ENCODE measurements around the gene ZC3H12D.

Gene ZC3H12D

GRCh38 chr6:149439626-149440025 is 45.2 kb downstream of the ZC3H12D start:
- no peak for DNase-seq

- peak; percentile 16 for DNase-seq
Measured at GRCh38 chr6:149438855-149439254, 46.0 kb downstream of the ZC3H12D start.

DNA sequence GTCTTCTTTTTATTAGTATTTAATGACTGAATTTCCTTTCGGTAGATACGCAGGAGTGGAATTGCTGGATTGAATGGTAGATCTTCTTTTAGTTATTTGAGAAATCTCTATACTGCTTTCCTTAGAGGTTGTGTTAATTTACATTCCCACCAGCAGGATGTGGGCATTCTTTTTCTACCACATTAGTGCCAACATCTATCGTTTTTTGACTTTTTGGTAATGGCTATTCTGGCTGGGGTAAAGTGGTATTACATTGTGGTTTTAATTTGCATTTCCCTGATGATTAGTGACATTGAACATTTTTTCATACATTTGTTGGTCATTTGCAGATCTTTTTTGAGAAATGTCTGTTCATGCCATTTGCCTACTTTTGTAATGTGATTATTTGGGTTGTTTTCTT is 47.6 kb downstream of the ZC3H12D start:
- DNase-seq, result no peak

DNA sequence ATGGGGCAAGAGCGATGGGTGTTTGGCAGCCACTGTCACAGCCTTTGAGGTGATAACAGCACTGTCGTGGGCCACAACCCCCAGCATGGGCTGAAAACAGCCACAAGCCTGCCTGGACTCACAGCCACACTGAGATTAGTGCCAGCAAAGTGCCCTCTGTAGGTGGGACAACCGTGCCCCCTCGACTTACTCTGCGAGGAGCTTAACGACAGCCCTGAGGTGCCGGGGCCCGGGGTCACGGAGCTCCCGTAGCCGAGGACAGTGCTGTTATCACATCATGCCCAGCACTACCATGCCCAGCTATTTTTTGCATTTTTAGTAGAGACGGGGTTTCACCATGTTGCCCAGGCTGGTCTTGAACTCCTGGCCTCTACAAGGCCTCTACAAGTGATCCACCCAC is 48.2 kb downstream of the ZC3H12D start:
- DNase-seq, result no peak

- DNase-seq, result no peak
Measured at GRCh38 chr6:149435919-149436586, 48.8 kb downstream of the ZC3H12D start.

- DNase-seq, result no peak
Measured at GRCh38 chr6:149433881-149434280, 50.9 kb downstream of the ZC3H12D start.

GRCh38 chr6:149433405-149433804 is 51.4 kb downstream of the ZC3H12D start:
- no peak for DNase-seq

GRCh38 chr6:149431905-149432775 is 52.7 kb downstream of the ZC3H12D start:
- peak; percentile 70 for DNase-seq

DNA sequence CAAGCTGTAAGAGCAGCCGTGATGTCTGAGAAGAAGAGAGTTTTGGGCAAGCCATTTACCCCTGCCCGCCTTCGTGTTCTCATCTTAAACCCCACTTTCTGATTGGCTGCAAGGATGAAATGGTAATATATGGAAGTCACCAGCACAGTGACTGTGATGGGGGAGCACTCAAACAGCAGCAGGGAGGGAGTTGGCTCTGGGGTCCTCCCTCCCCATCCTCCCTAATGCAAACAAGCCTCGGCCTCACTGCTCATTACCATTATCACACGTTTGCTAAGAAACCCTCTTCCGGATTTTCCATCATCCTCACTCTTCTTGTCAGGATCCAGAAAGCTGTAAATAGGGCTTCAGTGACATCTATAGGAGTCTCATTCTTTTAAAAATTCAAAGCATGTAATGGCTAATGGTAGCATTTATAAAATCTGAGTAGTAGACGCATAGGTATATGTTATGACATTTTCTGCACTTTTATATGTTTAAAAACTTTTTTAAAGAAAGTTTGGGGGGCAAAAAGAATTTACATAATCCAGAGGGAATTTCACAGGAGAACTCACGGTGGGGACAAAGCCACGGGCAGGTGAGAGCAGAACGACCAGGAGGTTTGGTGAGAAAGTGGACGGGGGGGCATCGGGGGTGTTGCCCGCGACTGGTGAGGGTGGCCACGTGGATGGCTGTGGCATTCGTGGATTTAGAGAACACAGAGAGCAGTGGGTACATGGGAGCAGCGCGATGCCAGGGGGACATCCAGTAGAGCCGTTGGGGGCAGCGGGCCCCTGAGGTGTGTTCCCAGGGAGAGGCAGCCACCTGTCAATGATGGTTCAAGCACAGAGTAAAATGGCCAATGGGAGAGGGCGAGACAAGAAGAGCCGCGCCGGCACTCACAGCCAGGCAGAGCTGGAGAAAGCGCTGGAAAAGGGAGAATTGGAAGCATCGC is 55.1 kb downstream of the ZC3H12D start:
- DNase-seq, result no peak

DNA sequence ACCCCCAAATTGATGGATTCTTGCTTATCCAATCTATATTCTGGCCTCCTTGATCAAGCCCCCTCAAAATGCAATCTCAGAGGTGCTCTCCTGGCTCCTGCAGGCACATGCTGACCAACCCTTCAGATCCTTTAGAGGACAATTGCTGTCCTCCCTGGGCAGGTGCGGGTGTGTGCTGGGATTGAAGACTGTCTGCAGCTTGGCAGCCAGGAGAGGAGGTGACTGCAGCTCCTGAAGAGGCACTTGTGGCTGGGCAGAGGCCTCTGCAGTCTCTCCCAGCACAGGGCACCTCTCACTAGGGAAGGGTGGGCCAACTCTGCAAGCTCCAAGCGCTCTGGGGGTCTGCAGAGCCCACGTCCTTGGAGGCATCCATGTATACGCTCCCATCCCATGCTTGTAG is 56.2 kb downstream of the ZC3H12D start:
- no peak for DNase-seq

- no peak for DNase-seq
Measured at GRCh38 chr6:149425754-149426153, 59.1 kb downstream of the ZC3H12D start.

GRCh38 chr6:149425224-149425623 is 59.6 kb downstream of the ZC3H12D start:
- DNase-seq, result no peak

- no peak for DNase-seq
Measured at GRCh38 chr6:149423964-149424440, 60.8 kb downstream of the ZC3H12D start.

- no peak for DNase-seq
Measured at GRCh38 chr6:149422581-149422980, 62.2 kb downstream of the ZC3H12D start.

- no peak for DNase-seq
Measured at GRCh38 chr6:149421132-149421531, 63.7 kb downstream of the ZC3H12D start.

DNA sequence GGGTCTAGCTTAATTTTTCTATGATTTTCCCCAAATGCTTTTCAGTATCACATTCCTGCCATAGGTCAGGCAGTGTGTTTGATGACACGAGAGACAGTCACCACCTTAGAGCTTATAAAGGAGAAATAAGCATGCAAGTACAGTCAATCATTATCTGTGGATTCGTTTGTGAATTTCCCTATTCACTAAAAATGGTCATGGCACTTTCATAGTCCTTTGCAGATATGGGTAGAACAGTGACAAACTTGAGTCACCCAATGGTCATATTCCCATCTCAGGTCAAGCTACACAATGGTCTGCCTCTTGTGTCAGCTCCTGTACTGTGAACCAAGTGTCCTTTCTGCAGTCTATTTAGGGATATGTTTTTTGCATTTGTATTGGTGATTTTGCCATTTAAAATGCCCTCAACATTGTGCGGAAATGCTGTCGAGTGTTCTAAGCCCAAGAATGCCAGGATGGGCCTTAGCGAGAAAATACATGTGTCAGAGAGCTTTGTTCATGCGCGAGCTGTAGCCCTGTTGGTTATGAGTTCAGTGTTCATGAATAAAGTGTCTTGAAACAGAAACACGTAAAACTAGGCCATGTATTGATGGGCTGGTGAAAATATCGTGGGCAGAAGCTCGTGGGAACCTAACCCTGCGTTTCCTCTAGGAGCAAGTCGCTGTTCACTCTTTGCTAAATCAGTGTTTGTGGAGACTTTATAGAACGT is 65.0 kb downstream of the ZC3H12D start:
- no peak for DNase-seq

- no peak for DNase-seq
Measured at GRCh38 chr6:149414821-149415220, 70.0 kb downstream of the ZC3H12D start.

GRCh38 chr6:149414009-149414408 is 70.8 kb downstream of the ZC3H12D start:
- DNase-seq, result no peak

- DNase-seq, result peak; percentile 47
Measured at GRCh38 chr6:149410557-149410956, 74.3 kb downstream of the ZC3H12D start.

DNA sequence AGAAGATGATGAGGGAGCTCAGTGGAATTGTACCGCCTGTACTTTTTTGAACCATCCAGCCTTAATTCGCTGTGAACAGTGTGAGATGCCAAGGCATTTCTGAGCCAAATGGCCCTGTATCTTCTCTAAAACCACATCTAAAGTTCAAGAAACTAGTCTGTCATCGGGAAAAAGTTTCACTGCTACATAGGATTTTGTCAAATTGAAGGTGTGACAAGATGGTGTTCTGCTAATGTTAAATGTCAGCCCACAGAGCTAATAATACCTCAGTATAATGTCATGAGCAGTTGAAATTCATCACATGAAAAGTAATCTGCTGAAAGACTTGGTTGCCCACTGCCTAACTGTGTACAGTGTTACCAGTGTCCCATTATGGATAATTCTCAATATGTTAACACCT is 75.2 kb downstream of the ZC3H12D start:
- DNase-seq, result no peak

DNA sequence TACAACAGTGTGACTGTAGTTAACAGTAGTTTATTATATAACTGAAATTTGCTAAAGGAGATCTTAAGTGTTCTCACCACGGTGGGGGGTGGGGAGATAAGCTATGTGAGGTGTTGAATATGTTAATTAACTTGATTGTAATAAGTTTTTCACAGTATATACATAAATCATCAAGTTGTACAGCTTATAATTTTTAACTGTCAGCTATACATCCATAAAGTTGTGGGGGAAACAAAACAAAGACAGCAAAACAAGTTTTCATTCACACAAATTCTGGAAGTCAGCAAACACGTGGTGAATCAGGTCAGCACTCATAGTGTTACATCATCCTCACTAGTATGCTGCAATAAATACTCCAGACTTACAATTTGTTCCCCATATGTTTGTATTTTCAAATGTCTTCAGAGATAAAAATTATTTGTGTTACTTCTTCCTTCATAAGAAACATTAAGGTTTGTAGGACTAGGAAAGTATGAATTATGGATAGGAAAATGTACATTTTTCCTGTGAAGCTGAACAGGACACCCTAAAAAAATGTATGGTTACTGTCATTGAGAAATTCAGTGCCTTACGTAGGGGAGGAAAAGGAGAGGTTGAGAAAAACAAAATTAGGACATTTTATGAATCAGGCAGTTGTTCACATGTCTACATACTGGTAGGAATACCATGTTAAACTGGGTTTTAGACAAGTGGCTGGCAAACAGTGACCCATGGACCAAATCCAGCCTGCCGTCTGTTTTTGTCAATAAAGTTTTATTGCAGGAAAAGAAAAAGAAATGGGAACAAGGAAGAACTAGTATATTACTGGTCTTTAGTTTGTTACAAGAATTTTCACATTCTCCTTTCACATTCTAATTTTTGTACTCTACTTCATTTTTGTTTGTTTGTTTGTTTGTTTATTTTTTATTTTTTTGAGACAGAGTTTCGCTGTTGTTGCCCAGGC is 78.7 kb downstream of the ZC3H12D start:
- peak; percentile 61 for DNase-seq

Measured in MV-4-11 (cell line).